ENCODE measurements around the gene FUCA1. TPM values are rescaled to one million over a fixed set of nuclear protein-coding genes. Genes with fewer than 3 reads are reported as not detected.

FUCA1 gene
- total and polyA plus RNA-seq, 3 experiments from 2014 or later = 14.1 to 17.2 (median 15.7) TPM

DNA sequence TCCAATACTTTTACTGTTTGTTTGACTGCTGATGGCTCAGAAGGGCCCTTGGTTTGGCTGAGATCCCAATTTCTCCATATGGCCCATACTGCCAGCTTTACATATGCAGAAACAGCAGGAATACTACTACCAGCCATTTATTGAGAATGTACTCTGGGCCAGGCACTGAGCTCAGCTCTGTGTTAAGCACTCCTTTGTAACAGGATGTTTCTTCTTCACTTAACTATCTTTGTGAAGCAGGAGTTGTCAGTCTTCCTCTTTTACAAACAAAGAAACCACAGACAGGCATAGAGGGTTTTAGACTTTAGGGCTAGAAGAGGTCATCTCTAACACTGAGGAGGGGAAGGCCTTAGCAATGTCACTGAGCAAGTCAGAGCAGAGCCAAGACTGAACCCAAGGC lies 51.2 kb downstream of the FUCA1 start:
- Mint-ChIP-seq H3K4me1 (peaks cover 0 to 4% (median 0%) of the 10 kb centered on the region in 3 donors), H3K36me3 (peaks cover 0 to 65% (median 10%) of the 10 kb centered on the region in 3 donors), H3K27me3 (no peaks in the 10 kb centered on the region), H3K27ac (peak overlapping the region in 1 of 8 donors; percentile 41), H3K4me3 (no peak overlapping the region), H3K9me3 (no peaks in the 10 kb centered on the region)
- ChIA-PET CTCF (no interaction called here), POLR2A (no interaction called here)
- Histone ChIP-seq H3K27ac (ENCODE audit: low read depth, low read length) (no peak overlapping the region), H3K4me3 (ENCODE audit: low read length) (no peak overlapping the region), H3K27me3 (ENCODE audit: insufficient read depth, low read length, poor library complexity, severe bottlenecking) (no peaks in the 10 kb centered on the region), H3K4me1 (ENCODE audit: insufficient read depth, low read length) (no peaks in the 10 kb centered on the region), H3K9me3 (ENCODE audit: low read length) (no peaks in the 10 kb centered on the region), H3K36me3 (ENCODE audit: insufficient read depth, low read length) (peaks cover 32% of the 10 kb centered on the region)
- DNase-seq = no peak

DNA sequence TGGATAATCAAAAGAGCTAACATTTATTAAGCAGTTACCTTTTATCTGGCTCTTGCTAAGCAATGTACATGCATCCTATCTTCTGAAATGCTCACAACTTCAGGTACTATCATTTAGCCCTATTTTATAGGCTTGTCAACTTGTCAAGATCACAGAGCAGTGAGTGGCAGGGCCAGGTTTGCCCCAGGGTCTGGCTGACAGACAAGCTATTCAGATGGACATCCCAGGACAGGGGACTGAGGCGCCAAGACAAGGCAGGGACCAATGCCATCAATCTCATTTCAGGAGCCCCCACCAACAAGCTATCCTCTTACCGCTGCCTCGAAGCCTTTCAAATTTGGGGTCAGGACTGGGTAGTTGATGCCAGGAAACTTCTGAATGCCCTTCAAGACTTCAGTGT lies 51.7 kb downstream of the FUCA1 start:
- POLR2A ChIA-PET = interaction anchor here (0.6 to 0.7 kb wide), 3 partner anchors 8 to 73 kb away, joined by 3 to 5 read pairs (median 3); partner anchors contain the start of gene FUCA1
- Mint-ChIP-seq H3K4me3 (no peak overlapping the region), H3K4me1 (no peaks in the 10 kb centered on the region), H3K27ac (no peak overlapping the region), H3K36me3 (peaks cover 0 to 71% (median 12%) of the 10 kb centered on the region in 3 donors), H3K27me3 (no peaks in the 10 kb centered on the region), H3K9me3 (no peaks in the 10 kb centered on the region)
- CTCF ChIA-PET = no interaction called here
- no peak for DNase-seq
- H3K4me3 ChIP-seq (ENCODE audit: low read length) = no peak overlapping the region
- H3K27me3 ChIP-seq (ENCODE audit: insufficient read depth, low read length, poor library complexity, severe bottlenecking) = no peaks in the 10 kb centered on the region
- no peaks in the 10 kb centered on the region for H3K4me1 ChIP-seq (ENCODE audit: insufficient read depth, low read length)
- no peaks in the 10 kb centered on the region for H3K9me3 ChIP-seq (ENCODE audit: low read length)
- no peak overlapping the region for H3K27ac ChIP-seq (ENCODE audit: low read depth, low read length)
- peaks cover 32% of the 10 kb centered on the region for H3K36me3 ChIP-seq (ENCODE audit: insufficient read depth, low read length)

DNA sequence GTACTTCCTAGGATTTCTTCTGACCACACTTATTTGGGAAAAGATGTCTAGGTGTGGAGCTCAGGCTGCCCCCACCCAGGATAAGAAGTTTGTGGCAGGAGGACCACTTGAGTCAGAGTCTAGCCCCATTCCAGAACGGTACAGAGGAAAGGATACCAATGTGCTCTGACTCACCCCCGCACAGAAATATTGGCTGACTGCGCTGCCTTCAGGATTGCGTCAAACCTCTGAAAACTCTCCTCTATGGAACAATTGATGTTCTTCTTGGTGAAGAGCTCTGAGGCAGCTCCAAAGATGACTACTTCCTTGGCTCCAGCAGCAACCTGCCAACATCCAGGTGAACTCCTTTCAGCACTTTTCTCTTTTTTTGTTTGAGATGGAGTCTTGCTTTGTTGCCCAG lies 54.1 kb downstream of the FUCA1 start:
- Mint-ChIP-seq H3K27me3 (no peaks in the 10 kb centered on the region), H3K9me3 (no peaks in the 10 kb centered on the region), H3K4me1 (peaks cover 8 to 15% (median 14%) of the 10 kb centered on the region in 3 donors), H3K4me3 (no peak overlapping the region), H3K27ac (no peak overlapping the region), H3K36me3 (peaks cover 0 to 69% (median 11%) of the 10 kb centered on the region in 3 donors)
- H3K9me3 ChIP-seq (ENCODE audit: low read length) = no peaks in the 10 kb centered on the region
- H3K36me3 ChIP-seq (ENCODE audit: insufficient read depth, low read length) = peaks cover 32% of the 10 kb centered on the region
- no peaks in the 10 kb centered on the region for H3K27me3 ChIP-seq (ENCODE audit: insufficient read depth, low read length, poor library complexity, severe bottlenecking)
- CTCF ChIA-PET = interaction anchor here (1.3 to 7.3 kb wide), 3 partner anchors 9 to 44 kb away, joined by 3 to 78 read pairs (median 6); partner anchors contain the start of gene HMGCL
- H3K27ac ChIP-seq (ENCODE audit: low read depth, low read length) = no peak overlapping the region
- peaks cover 18% of the 10 kb centered on the region for H3K4me1 ChIP-seq (ENCODE audit: insufficient read depth, low read length)
- DNase-seq = no peak
- POLR2A ChIA-PET = no interaction called here
- no peak overlapping the region for H3K4me3 ChIP-seq (ENCODE audit: low read length)

DNA sequence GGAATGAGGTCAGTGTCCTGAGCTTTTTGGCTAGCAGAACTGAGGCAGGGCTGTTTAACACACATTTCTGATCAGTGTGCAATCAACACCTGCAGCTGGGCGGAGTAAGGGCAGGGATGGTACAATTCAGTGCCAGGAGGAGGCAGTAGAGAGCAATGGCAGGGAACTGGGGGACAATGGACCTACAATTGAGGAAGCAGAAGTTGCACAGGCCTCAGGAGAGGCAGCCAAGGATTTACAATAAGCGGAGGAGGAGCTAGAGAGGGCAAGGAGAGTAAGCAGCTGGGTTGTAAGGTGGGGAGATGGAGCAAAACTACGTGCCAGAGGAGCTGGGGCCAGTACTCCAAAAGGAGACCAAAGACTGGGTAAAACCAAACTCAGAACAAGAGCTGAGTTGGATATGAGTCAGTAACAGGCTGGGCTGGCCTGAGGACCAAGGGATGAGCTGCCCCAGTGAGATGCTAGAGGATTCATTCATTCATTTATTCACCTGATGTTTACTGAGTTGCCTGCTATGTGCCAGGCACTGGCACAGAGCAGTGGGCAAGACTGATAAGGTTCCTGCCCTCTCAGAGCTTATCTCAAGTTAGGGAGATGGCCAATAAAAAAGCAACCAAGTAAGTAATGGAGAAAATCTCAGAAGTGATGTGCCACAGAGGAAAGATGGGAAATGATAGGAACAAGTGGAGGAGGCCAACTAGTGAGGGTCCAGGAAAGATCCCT lies 57.1 kb downstream of the FUCA1 start:
- Mint-ChIP-seq H3K9me3 (no peaks in the 10 kb centered on the region), H3K27me3 (no peaks in the 10 kb centered on the region), H3K27ac (peak overlapping the region in 5 of 8 donors; percentile 43 to 85 (median 70)), H3K4me1 (peaks cover 8 to 15% (median 14%) of the 10 kb centered on the region in 3 donors), H3K4me3 (no peak overlapping the region), H3K36me3 (peaks cover 0 to 56% (median 16%) of the 10 kb centered on the region in 3 donors)
- H3K9me3 ChIP-seq (ENCODE audit: low read length) = no peaks in the 10 kb centered on the region
- peak in 4 of 5 donors; percentile 34 to 62 (median 44) for DNase-seq
- peaks cover 18% of the 10 kb centered on the region for H3K4me1 ChIP-seq (ENCODE audit: insufficient read depth, low read length)
- peaks cover 13% of the 10 kb centered on the region for H3K36me3 ChIP-seq (ENCODE audit: insufficient read depth, low read length)
- H3K27ac ChIP-seq (ENCODE audit: low read depth, low read length) = no peak overlapping the region
- CTCF ChIA-PET = interaction anchor here (0.8 to 7.3 kb wide), 16 partner anchors 8 to 217 kb away, joined by 3 to 78 read pairs (median 4); partner anchors contain the start of genes CNR2, FUCA1, GALE and HMGCL
- H3K4me3 ChIP-seq (ENCODE audit: low read length) = no peak overlapping the region
- POLR2A ChIA-PET = interaction anchor here (2.7 kb wide), 1 partner anchor 14 kb away, joined by 13 read pairs; the partner anchor contains the start of gene HMGCL
- H3K27me3 ChIP-seq (ENCODE audit: insufficient read depth, low read length, poor library complexity, severe bottlenecking) = no peaks in the 10 kb centered on the region

DNA sequence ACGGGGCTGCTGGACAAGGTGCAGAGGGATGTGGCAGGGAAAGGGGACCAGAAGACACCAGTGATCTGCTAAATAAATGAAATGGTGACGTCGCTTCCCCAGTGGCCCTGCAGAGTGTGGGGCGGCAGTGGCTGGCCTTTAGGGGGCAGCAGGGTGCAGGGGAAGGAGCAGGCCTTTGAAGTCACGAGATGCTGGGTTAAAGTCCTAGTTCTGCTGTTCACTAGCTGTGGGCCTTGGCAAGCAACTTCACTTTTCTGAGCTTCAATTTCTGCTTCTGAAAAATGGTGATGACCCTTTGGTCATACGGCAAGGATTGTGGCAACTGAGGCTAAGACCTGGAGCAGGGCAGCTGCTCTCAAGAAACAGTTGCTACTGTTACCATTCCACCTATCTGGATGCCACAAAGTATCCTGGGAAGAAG lies 58.3 kb downstream of the FUCA1 start:
- ChIA-PET CTCF (interaction anchor here (0.6 to 7.3 kb wide), 17 partner anchors 9 to 285 kb away, joined by 3 to 78 read pairs (median 4); partner anchors contain the start of genes CNR2, FUCA1, GALE and HMGCL), POLR2A (interaction anchor here (0.9 to 2.7 kb wide), 2 partner anchors 9 to 15 kb away, joined by 5 to 13 read pairs; partner anchors contain the start of genes GALE and HMGCL)
- no peak overlapping the region for H3K27ac ChIP-seq (ENCODE audit: low read depth, low read length)
- Mint-ChIP-seq H3K27ac (peak overlapping the region in 5 of 8 donors; percentile 23 to 81 (median 77)), H3K27me3 (no peaks in the 10 kb centered on the region), H3K4me1 (peaks cover 10 to 15% (median 14%) of the 10 kb centered on the region in 3 donors), H3K4me3 (no peak overlapping the region), H3K36me3 (peaks cover 0 to 58% (median 18%) of the 10 kb centered on the region in 3 donors), H3K9me3 (no peaks in the 10 kb centered on the region)
- no peak overlapping the region for H3K4me3 ChIP-seq (ENCODE audit: low read length)
- H3K27me3 ChIP-seq (ENCODE audit: insufficient read depth, low read length, poor library complexity, severe bottlenecking) = no peaks in the 10 kb centered on the region
- DNase-seq = peak; percentile 71 to 88 (median 77)
- no peaks in the 10 kb centered on the region for H3K9me3 ChIP-seq (ENCODE audit: low read length)
- H3K36me3 ChIP-seq (ENCODE audit: insufficient read depth, low read length) = peaks cover 11% of the 10 kb centered on the region
- peaks cover 18% of the 10 kb centered on the region for H3K4me1 ChIP-seq (ENCODE audit: insufficient read depth, low read length)

DNA sequence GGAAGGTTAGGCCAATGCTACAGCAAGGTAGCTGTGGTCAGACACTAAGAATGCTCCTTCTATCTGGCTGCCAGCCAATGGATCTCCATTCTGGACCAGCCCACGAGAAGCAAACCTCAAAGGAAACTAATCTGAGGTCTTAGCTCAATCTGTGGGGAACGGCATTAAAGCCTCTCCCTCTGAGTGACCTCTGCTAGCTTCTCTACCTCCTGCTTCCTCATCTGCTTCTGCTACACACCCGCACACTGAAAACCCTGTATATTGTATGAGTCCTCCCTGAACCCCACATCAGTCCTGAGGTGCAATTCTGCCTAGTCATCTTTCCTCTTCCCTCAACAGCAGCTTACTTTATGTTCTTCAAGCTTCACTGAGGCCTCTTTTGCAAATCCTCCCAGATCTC lies 60.6 kb downstream of the FUCA1 start:
- no peaks in the 10 kb centered on the region for H3K9me3 Mint-ChIP-seq
- H3K4me1 ChIP-seq (ENCODE audit: insufficient read depth, low read length) = peaks cover 18% of the 10 kb centered on the region

DNA sequence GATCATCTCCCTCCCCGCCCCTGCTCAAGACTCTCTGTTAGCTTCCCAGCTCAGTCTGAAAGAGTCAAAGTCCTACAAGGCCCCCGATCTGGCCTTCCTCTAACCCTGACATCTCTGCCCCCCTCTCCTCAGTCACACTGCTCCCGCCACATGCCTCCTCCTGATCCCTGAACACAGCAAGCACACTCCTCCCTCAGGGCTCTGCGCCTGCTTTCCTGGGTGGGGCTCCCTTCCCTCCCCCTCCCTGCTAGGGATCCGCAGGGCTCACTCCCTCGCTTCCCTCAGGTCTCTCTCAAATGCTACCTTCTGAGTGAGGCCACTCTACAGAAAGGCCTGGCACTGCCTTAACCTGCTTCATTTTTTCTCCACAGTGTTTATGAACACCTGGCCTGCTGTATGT lies 61.8 kb downstream of the FUCA1 start:
- Histone ChIP-seq H3K27me3 (ENCODE audit: insufficient read depth, low read length, poor library complexity, severe bottlenecking) (no peaks in the 10 kb centered on the region), H3K4me1 (ENCODE audit: insufficient read depth, low read length) (peaks cover 24% of the 10 kb centered on the region), H3K36me3 (ENCODE audit: insufficient read depth, low read length) (peaks cover 4% of the 10 kb centered on the region), H3K4me3 (ENCODE audit: low read length) (no peak overlapping the region), H3K9me3 (ENCODE audit: low read length) (no peaks in the 10 kb centered on the region), H3K27ac (ENCODE audit: low read depth, low read length) (no peak overlapping the region)
- Mint-ChIP-seq H3K36me3 (peaks cover 0 to 42% (median 14%) of the 10 kb centered on the region in 3 donors), H3K4me3 (peak overlapping the region in 1 of 7 donors; percentile 31), H3K27me3 (no peaks in the 10 kb centered on the region), H3K4me1 (peaks cover 12 to 16% (median 15%) of the 10 kb centered on the region in 3 donors), H3K9me3 (no peaks in the 10 kb centered on the region), H3K27ac (no peak overlapping the region)
- ChIA-PET CTCF (interaction anchor here (1.4 kb wide), 1 partner anchor 63 kb away, joined by 5 read pairs; no protein-coding TSS in a partner anchor), POLR2A (no interaction called here)
- no peak for DNase-seq

More for the DNA sequence above, 60.6 kb downstream of the FUCA1 start:
- Histone ChIP-seq H3K27ac (ENCODE audit: low read depth, low read length) (no peak overlapping the region), H3K36me3 (ENCODE audit: insufficient read depth, low read length) (peaks cover 4% of the 10 kb centered on the region), H3K9me3 (ENCODE audit: low read length) (no peaks in the 10 kb centered on the region), H3K27me3 (ENCODE audit: insufficient read depth, low read length, poor library complexity, severe bottlenecking) (no peaks in the 10 kb centered on the region), H3K4me3 (ENCODE audit: low read length) (no peak overlapping the region)
- POLR2A ChIA-PET = no interaction called here
- peaks cover 0 to 53% (median 17%) of the 10 kb centered on the region in 3 donors for H3K36me3 Mint-ChIP-seq
- CTCF ChIA-PET = interaction anchor here (0.7 to 7.3 kb wide), 4 partner anchors 15 to 109 kb away, joined by 3 to 78 read pairs (median 4); partner anchors contain the start of genes FUCA1 and HMGCL
- H3K27ac Mint-ChIP-seq = peak overlapping the region in 1 of 8 donors; percentile 94
- no peaks in the 10 kb centered on the region for H3K27me3 Mint-ChIP-seq
- no peak overlapping the region for H3K4me3 Mint-ChIP-seq
- no peak for DNase-seq
- H3K4me1 Mint-ChIP-seq = peaks cover 12 to 15% (median 14%) of the 10 kb centered on the region in 3 donors

DNA sequence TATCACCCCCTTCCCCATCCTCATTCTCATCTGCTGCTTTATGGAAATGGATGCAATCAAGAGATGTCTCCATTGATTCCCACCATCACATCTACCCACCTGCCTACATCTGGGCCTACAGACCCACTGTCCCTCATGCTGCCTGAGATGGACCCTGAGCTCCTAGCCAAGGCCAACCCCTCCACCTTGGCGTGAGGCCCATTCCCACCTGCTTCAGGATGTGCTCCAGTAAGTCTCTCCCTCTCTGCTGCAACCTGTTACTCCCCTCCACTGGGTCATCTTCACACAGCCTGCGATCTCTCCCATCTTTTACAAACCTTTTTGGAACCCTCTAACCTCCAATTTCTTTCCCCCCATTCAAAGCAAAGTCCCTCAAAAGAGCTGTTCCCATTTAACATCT lies 63.1 kb downstream of the FUCA1 start:
- CTCF ChIA-PET = interaction anchor here (1.4 kb wide), 1 partner anchor 64 kb away, joined by 5 read pairs; no protein-coding TSS in a partner anchor
- Mint-ChIP-seq H3K4me1 (peaks cover 9 to 14% (median 11%) of the 10 kb centered on the region in 3 donors), H3K4me3 (peak overlapping the region in 2 of 7 donors; percentile 54 to 77), H3K9me3 (no peaks in the 10 kb centered on the region), H3K36me3 (peaks cover 0 to 39% (median 9%) of the 10 kb centered on the region in 3 donors), H3K27me3 (no peaks in the 10 kb centered on the region), H3K27ac (peak overlapping the region in 5 of 8 donors; percentile 67 to 96 (median 73))
- DNase-seq = no peak
- Histone ChIP-seq H3K9me3 (ENCODE audit: low read length) (no peaks in the 10 kb centered on the region), H3K27me3 (ENCODE audit: insufficient read depth, low read length, poor library complexity, severe bottlenecking) (no peaks in the 10 kb centered on the region), H3K4me3 (ENCODE audit: low read length) (no peak overlapping the region), H3K4me1 (ENCODE audit: insufficient read depth, low read length) (peaks cover 15% of the 10 kb centered on the region), H3K36me3 (ENCODE audit: insufficient read depth, low read length) (peaks cover 4% of the 10 kb centered on the region), H3K27ac (ENCODE audit: low read depth, low read length) (no peak overlapping the region)
- POLR2A ChIA-PET = no interaction called here

Data from CD8-positive, alpha-beta memory T cell (primary cell).